ENCODE results near the gene MPG. TPM values are rescaled to one million over a fixed set of nuclear protein-coding genes. Genes with fewer than 3 reads are reported as not detected.
"Not testable (repeated sequence)": the region's sequence is repeated elsewhere in the genome, so short reads cannot be mapped to it uniquely, and the experiment has no call there.

The MPG gene, protein sequence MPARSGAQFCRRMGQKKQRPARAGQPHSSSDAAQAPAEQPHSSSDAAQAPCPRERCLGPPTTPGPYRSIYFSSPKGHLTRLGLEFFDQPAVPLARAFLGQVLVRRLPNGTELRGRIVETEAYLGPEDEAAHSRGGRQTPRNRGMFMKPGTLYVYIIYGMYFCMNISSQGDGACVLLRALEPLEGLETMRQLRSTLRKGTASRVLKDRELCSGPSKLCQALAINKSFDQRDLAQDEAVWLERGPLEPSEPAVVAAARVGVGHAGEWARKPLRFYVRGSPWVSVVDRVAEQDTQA
- total RNA-seq (2021; fragmentation: NEBNext Ultra II Directional; extraction: Animal tissue kit (Norgen Biotek cat#: 25700)): 100 to 1,000 TPM in 2 of 6 experiments, 10 to 100 TPM in 4; 92.3 to 104 (median 96.9) TPM
- long read RNA-seq, transcript MPG-202 (4 exons, 1,205 nt): major isoform, 233 of 251 reads
- long read RNA-seq, partial matches to known transcripts: 7 of 251 reads
- long read RNA-seq, other reads (novel, unspliced or antisense): 10 of 251 reads

DNA sequence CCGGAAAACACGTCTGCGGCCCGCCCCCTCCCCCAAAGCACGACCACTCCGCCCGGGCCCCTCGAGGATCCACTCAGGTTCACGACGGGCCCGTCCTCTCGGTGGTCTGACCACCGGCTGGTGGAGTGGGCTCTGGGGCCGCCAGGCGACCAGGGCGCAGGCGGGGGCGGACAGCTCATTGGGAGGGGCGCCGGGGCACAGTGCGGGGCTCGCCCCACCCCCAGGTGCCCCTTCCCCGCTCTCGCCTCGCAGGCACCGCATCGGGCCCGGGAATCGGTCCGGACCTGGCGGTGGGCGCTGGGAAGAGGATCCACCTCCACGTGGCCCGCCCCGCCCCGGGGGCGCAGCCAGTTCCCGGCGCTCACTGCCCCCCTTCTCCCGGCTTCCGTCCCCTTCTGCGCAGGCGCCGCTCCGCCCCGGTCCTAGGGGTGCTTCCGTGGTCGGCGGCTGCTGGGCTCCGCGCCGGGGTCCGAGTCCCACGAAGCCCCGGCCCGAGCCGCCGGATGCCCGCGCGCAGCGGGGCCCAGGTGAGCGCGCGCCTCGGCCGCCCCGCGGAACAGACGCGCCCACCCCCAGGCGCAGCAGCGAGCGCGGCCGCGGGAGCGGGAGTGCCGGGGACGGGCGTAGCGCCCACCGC, at the start of gene MPG:
Gene MPG (plus strand): TSS at position 419 of the 637 bp plus-strand sequence. CDS start 85 bp downstream, at position 504.
- TF ChIP-seq, protein P1, sequence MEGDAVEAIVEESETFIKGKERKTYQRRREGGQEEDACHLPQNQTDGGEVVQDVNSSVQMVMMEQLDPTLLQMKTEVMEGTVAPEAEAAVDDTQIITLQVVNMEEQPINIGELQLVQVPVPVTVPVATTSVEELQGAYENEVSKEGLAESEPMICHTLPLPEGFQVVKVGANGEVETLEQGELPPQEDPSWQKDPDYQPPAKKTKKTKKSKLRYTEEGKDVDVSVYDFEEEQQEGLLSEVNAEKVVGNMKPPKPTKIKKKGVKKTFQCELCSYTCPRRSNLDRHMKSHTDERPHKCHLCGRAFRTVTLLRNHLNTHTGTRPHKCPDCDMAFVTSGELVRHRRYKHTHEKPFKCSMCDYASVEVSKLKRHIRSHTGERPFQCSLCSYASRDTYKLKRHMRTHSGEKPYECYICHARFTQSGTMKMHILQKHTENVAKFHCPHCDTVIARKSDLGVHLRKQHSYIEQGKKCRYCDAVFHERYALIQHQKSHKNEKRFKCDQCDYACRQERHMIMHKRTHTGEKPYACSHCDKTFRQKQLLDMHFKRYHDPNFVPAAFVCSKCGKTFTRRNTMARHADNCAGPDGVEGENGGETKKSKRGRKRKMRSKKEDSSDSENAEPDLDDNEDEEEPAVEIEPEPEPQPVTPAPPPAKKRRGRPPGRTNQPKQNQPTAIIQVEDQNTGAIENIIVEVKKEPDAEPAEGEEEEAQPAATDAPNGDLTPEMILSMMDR (IDR thresholded peaks at IDR 0.05): no peak
- Mint-ChIP-seq H3K9me3 (no peaks in the 10 kb centered on the region), H3K36me3 (ENCODE audit: low read depth) (no peaks in the 10 kb centered on the region; the same call in 1 of the 2 replicates), H3K4me3 (peak within 1 kb of the TSS; percentile 94), H3K27me3 (ENCODE audit: insufficient read depth) (peaks cover 8% of the 10 kb centered on the region), H3K27ac (peak within 1 kb of the TSS; percentile 95), H3K4me1 (ENCODE audit: low read depth) (peaks cover 47% of the 10 kb centered on the region)
- peak; percentile 70 for DNase-seq

DNA sequence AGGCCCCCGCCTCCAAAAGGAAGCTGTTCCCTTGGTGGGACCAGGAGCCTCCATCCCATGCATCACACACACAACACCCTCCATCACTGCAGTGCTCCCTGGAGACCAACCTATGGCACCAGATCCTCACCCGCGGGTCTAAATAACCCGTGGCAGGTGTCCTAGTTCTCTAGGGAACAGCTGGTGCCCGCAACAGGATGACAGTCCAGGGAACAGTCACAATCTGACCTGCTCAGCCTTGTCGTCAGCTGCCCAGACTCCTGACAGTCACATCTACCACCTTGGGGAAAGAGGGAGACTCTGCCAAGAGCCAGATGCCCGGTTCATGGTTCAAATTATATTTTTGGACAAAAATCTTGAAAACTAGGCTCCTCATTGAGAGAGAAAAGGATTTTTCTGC, 47.4 kb upstream of the MPG start:
- not testable (repeated sequence) for H3K36me3 Mint-ChIP-seq (ENCODE audit: low read depth); H3K27ac Mint-ChIP-seq; H3K9me3 Mint-ChIP-seq; H3K27me3 Mint-ChIP-seq (ENCODE audit: insufficient read depth); H3K4me1 Mint-ChIP-seq (ENCODE audit: low read depth); DNase-seq; H3K4me3 Mint-ChIP-seq

DNA sequence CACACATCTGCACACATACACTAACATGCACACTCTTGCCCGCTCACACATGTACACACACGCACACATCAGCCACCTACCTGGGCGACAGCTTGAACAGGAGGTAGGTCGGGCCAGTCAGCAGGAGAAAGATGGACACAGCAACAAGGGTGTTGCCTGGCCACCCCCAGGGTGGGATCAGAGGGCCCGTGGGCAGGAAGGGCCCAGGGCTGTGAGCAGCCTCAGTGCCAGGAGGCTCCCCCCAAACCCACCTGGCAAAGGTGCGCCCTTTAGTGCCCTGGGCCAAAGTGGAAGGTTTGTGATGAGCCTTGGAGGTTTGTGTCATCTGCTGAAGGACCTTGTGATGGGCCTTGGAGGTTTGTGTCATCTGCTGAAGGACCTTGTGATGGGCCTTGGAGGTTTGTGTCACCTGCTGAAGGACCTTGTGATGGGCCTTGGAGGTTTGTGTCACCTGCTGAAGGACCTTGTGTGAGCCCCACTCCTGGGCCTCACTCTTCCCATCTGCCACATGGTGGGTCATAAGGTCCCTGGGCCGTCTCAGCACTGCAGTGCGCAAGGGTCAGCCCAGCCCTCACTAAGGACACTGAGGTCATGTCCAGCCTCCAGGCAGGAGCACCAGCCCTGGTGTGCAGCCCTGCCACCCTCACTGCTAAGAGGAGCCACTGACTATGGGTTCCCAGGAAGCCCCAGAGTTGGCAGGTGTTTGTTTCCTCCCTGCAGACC, 44.7 kb upstream of the MPG start:
- H3K27ac Mint-ChIP-seq; H3K36me3 Mint-ChIP-seq (ENCODE audit: low read depth); H3K9me3 Mint-ChIP-seq; H3K4me1 Mint-ChIP-seq (ENCODE audit: low read depth); DNase-seq; H3K27me3 Mint-ChIP-seq (ENCODE audit: insufficient read depth); H3K4me3 Mint-ChIP-seq: not testable (repeated sequence)

DNA sequence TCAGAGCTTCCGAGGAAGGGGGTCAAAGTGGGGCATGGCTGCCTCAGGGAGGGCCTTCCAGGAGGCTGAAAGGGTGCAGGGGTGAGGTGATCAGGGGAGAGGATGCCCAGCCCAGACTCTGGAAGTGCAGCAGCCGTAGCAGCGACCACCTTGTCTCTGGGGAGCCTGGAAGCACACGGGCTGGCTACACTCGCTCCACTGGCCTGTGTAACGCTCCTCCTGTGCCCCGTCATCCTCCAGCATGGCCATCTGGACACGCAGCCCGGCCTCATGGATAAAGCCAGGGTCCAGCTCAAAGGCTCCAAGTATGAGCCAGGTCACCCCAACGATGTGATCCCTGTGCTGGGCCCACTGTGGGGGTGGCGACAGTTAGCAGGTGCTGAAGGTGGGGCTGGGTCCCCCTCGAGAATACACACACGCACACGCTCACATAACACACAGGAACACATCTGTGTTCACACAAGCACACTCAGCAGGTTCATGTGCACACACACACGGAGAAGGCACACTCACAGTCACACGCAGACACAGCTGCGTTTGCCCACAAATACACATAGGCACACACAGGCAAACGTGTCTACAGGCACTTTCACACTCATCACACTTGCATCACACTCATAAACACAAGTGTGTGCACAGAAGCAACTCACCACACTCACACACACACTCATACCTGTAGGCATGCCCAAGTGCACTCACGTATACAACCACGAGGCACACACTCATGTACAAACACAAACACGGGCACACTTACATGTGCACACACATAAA, 44.0 kb upstream of the MPG start:
- H3K4me1 Mint-ChIP-seq (ENCODE audit: low read depth): no peaks in the 10 kb centered on the region
- H3K9me3 Mint-ChIP-seq: no peaks in the 10 kb centered on the region
- H3K4me3 Mint-ChIP-seq: no peak overlapping the region
- no peak for DNase-seq
- H3K27ac Mint-ChIP-seq: no peak overlapping the region
- H3K36me3 Mint-ChIP-seq (ENCODE audit: low read depth): no peaks in the 10 kb centered on the region
- H3K27me3 Mint-ChIP-seq (ENCODE audit: insufficient read depth): no peaks in the 10 kb centered on the region
- TF ChIP-seq, protein P1 (IDR thresholded peaks at IDR 0.05): no peak

DNA sequence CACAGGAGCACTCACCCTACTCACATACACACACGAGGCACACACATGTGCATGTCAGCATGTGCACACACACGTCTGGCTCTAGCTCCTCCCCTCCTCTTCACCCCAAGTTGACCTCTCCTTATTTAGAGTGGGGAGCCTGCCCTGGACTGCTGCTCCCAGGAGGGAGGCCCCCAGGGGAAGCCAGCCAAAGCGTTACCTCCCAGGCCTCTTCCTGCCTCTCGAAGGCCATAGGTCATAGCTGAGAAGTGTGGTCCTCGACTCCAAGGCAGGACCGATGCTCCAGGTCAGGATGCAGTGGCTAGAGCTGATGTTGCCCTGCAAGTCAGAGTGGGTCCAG, 43.4 kb upstream of the MPG start:
- Mint-ChIP-seq H3K4me1 (ENCODE audit: low read depth) (no peaks in the 10 kb centered on the region), H3K27me3 (ENCODE audit: insufficient read depth) (no peaks in the 10 kb centered on the region), H3K36me3 (ENCODE audit: low read depth) (no peaks in the 10 kb centered on the region), H3K27ac (no peak overlapping the region), H3K9me3 (no peaks in the 10 kb centered on the region), H3K4me3 (no peak overlapping the region)
- TF ChIP-seq, protein P1 (IDR thresholded peaks at IDR 0.05): no peak
- DNase-seq: no peak

DNA sequence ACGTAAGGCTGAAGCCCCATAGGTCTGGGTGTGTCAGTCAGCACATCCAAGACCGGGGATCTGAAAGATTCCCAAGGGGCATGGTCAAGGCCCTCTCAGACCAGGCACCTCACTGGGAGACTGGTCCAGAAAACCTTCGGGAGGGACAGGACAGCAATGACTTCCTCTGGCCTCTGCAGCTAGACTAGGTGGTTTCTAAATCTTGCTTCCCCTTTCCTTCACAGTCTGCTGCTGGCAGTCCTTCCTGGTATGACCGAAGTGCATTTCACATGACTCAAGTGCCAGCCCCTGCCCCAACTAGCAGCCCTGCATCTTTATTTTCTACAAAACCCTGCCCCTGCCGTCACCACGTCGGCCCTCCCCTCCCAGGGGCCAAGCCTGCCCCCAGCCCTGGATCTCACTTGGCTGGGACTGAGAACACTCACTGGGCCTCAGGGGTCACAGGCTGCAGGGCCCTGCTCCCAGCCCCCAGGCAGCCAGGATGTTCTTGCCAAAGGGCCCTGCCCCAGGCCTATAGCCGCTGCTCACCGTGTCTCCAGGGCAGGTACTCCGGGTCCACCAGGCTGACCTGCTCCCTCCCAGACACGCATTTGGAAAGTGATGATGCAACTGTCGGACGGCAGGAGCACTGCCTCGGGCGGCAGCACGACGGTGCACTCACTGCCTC, 42.9 kb upstream of the MPG start:
- Mint-ChIP-seq H3K36me3 (ENCODE audit: low read depth) (no peaks in the 10 kb centered on the region), H3K4me3 (no peak overlapping the region), H3K27ac (no peak overlapping the region), H3K27me3 (ENCODE audit: insufficient read depth) (no peaks in the 10 kb centered on the region), H3K4me1 (ENCODE audit: low read depth) (no peaks in the 10 kb centered on the region), H3K9me3 (no peaks in the 10 kb centered on the region)
- TF ChIP-seq, protein P1 (IDR thresholded peaks at IDR 0.05): no peak
- no peak for DNase-seq

Data from HFFc6 (cell line).